OCI-LY7 (cell line): ENCODE data around the gene MFAP3L. TPM values are rescaled to one million over a fixed set of nuclear protein-coding genes. Genes with fewer than 3 reads are reported as not detected.
"Not testable (repeated sequence)": the region's sequence is repeated elsewhere in the genome, so short reads cannot be mapped to it uniquely, and the experiment has no call there.

Source experiments
- BruUV-seq: library from RNA; stranded (reverse); fragments of 400-500 nt; replicated peaks from 2 replicates; lab custom pipeline; 2021; lab: Mats Ljungman, UMichigan
- CTCF ChIA-PET: fragments of 300-600 bp; sonication (Branson Sonifier 250); formaldehyde crosslinking; loops from one replicate; lab custom pipeline; 2022; ENCODE audit warnings: antibody characterized with exemption; ENCODE audit not compliant: unreplicated experiment; lab: Charles Lee
- POLR2A ChIA-PET: fragments of 300-600 bp; sonication (Branson Sonifier 250); formaldehyde crosslinking; loops from one replicate; lab custom pipeline; 2022; ENCODE audit warnings: antibody characterized with exemption; lab: Charles Lee
- DNase-seq: peaks from one replicate; pipeline ENCODE4 v3.0.0-alpha.2; 2015; ENCODE audit warnings: low spot score
- H2AFZ ChIP-seq: fragments of 200-600 bp; sonication (generic), shearing (Covaris generic); 2 replicates; pipeline ENCODE4 v1.6.1; 2014; ENCODE audit warnings: mild to moderate bottlenecking, antibody characterized with exemption, low read length, moderate library complexity
- H3K27ac ChIP-seq: fragments of 200-600 bp; sonication (generic); 2 replicates; pipeline ENCODE4 v1.5.1; 2014; ENCODE audit warnings: mixed run types, low read depth, mild to moderate bottlenecking, moderate library complexity, low read length, inconsistent platforms; ENCODE audit not compliant: poor library complexity, severe bottlenecking
- H3K36me3 ChIP-seq: fragments of 200-600 bp; sonication (generic); 2 replicates; pipeline ENCODE4 v1.6.1; 2014; ENCODE audit warnings: mild to moderate bottlenecking, antibody characterized with exemption, low read length, moderate library complexity, mixed read lengths; ENCODE audit not compliant: insufficient read depth
- H3K4me1 ChIP-seq: fragments of 200-600 bp; sonication (generic); 2 replicates; pipeline ENCODE4 v1.5.1; 2014; ENCODE audit warnings: mild to moderate bottlenecking, low read length; ENCODE audit not compliant: insufficient read depth, poor library complexity, severe bottlenecking
- H3K4me2 ChIP-seq: fragments of 200-600 bp; sonication (generic); 2 replicates; pipeline ENCODE4 v1.6.1; 2014; ENCODE audit warnings: mild to moderate bottlenecking, low read length
- H3K4me3 ChIP-seq: fragments of 200-600 bp; sonication (generic); 2 replicates; pipeline ENCODE4 v1.5.1; 2014; ENCODE audit warnings: mild to moderate bottlenecking, low read depth, low read length; ENCODE audit not compliant: poor library complexity, severe bottlenecking
- H3K79me2 ChIP-seq: fragments of 200-600 bp; sonication (generic); 2 replicates; pipeline ENCODE4 v1.6.1; 2016; ENCODE audit warnings: low read depth, mild to moderate bottlenecking, low read length, moderate library complexity, mixed read lengths; ENCODE audit not compliant: insufficient read depth
- H3K9me2 ChIP-seq: fragments of 200-600 bp; sonication (generic); 2 replicates; pipeline ENCODE4 v1.6.1; 2016; ENCODE audit warnings: mild to moderate bottlenecking, low read length, mixed read lengths; ENCODE audit not compliant: insufficient read depth
- H3K9me3 ChIP-seq: fragments of 200-600 bp; sonication (generic); 2 replicates; pipeline ENCODE4 v1.6.1; 2014; ENCODE audit warnings: mild to moderate bottlenecking, mixed run types, low read length, mixed read lengths
- H4K20me1 ChIP-seq: fragments of 200-600 bp; sonication (generic); 2 replicates; pipeline ENCODE4 v1.6.1; 2014; ENCODE audit warnings: mild to moderate bottlenecking, antibody characterized with exemption, low read length, moderate library complexity, mixed read lengths; ENCODE audit not compliant: insufficient read depth
- CTCF ChIP-seq: fragments of 200-600 bp; sonication (generic); conservative IDR thresholded peaks from 2 replicates; pipeline ENCODE4 v1.5.1; 2014; ENCODE audit warnings: mild to moderate bottlenecking, antibody characterized with exemption, low read length, moderate library complexity, mixed read lengths
- EZH2phosphoT487 ChIP-seq: fragments of 200-600 bp; sonication (generic); IDR thresholded peaks from 2 replicates; pipeline ENCODE4 v1.6.1; 2018; ENCODE audit warnings: low read depth, borderline replicate concordance, mild to moderate bottlenecking, mixed run types, antibody characterized with exemption, low read length, moderate library complexity, mixed read lengths
- intact Hi-C: fragments of 100-400 bp; cut with micrococcal nuclease; formaldehyde crosslinking; loops from one replicate; pipeline ENCODE4 v1.10.0; 2022; ENCODE audit not compliant: unreplicated experiment
- total RNA-seq, 2 experiments: library from RNA; depleted of rRNA in 1 of 2; stranded (reverse); fragments of >200 nt in 1 of 2; shearing (Covaris generic) in 1 of 2; gene quantifications; 2 replicates each; pipeline ENCODE4 v1.2.3, GENCODE V29; 2014 to 2022

Gene MFAP3L
- total RNA-seq, 2 experiments from 2014 or later: not detected

- Histone ChIP-seq H4K20me1 (no peaks in the 10 kb centered on the region), H3K27ac (no peak overlapping the region), H3K4me3 (no peak overlapping the region), H3K36me3 (no peaks in the 10 kb centered on the region), H2AFZ (no peak overlapping the region), H3K9me2 (no peaks in the 10 kb centered on the region), H3K9me3 (no peaks in the 10 kb centered on the region), H3K4me1 (no peaks in the 10 kb centered on the region), H3K4me2 (no peak overlapping the region), H3K79me2 (no peaks in the 10 kb centered on the region)
- DNase-seq: no peak
- ChIA-PET CTCF (no interaction called here), POLR2A (no interaction called here)
- no TSS peak for BruUV-seq
- no peak for TF ChIP-seq CTCF
- no peak for TF ChIP-seq EZH2phosphoT487
- intact Hi-C loops: no loop called here
Measured at GRCh38 chr4:169952236-169953002, 73.8 kb downstream of the MFAP3L start.

- no peak for DNase-seq
- TF ChIP-seq CTCF (no peak), EZH2phosphoT487 (no peak)
- Histone ChIP-seq H3K9me2 (no peaks in the 10 kb centered on the region), H3K36me3 (no peaks in the 10 kb centered on the region), H2AFZ (no peak overlapping the region), H3K9me3 (no peaks in the 10 kb centered on the region), H3K27ac (no peak overlapping the region), H4K20me1 (no peaks in the 10 kb centered on the region), H3K4me2 (no peak overlapping the region), H3K79me2 (no peaks in the 10 kb centered on the region), H3K4me1 (no peaks in the 10 kb centered on the region), H3K4me3 (no peak overlapping the region)
- no TSS peak for BruUV-seq
- POLR2A ChIA-PET: no interaction called here
- intact Hi-C loops: no loop called here
- CTCF ChIA-PET: no interaction called here
Measured at GRCh38 chr4:169948271-169948670, 77.9 kb downstream of the MFAP3L start.

GRCh38 chr4:169945636-169946035 lies 80.6 kb downstream of the MFAP3L start:
- no peak overlapping the region for H3K4me2 ChIP-seq
- no peaks in the 10 kb centered on the region for H3K79me2 ChIP-seq
- BruUV-seq: no TSS peak
- intact Hi-C loops: no loop called here
- H3K4me1 ChIP-seq: no peaks in the 10 kb centered on the region
- H3K9me2 ChIP-seq: no peaks in the 10 kb centered on the region
- no peak for TF ChIP-seq EZH2phosphoT487
- TF ChIP-seq CTCF: no peak
- no peak for DNase-seq
- ChIA-PET POLR2A (no interaction called here), CTCF (interaction anchor here (0.6 kb wide), 1 partner anchor 883 kb away, joined by 5 read pairs; no protein-coding TSS in a partner anchor)
- no peaks in the 10 kb centered on the region for H3K9me3 ChIP-seq
- no peaks in the 10 kb centered on the region for H4K20me1 ChIP-seq
- H3K27ac ChIP-seq: no peak overlapping the region
- H2AFZ ChIP-seq: no peak overlapping the region
- H3K4me3 ChIP-seq: no peak overlapping the region
- H3K36me3 ChIP-seq: no peaks in the 10 kb centered on the region

- POLR2A ChIA-PET, H3K4me2 ChIP-seq, H3K9me2 ChIP-seq, H3K4me1 ChIP-seq, BruUV-seq, H3K4me3 ChIP-seq, H3K36me3 ChIP-seq, H3K79me2 ChIP-seq, H3K27ac ChIP-seq, DNase-seq, CTCF ChIA-PET, H3K9me3 ChIP-seq, H4K20me1 ChIP-seq, intact Hi-C loops, H2AFZ ChIP-seq: not testable (repeated sequence)
Measured at GRCh38 chr4:169943601-169944000, 82.6 kb downstream of the MFAP3L start.
